Stimulated activated CD4-positive, alpha-beta T cell treated with anti-CD3 and anti-CD28 coated beads, Interleukin-4, amount 100 ng/mL, for 24 hours (primary cell): Measurements from ENCODE around the gene SYNJ1.
"Not testable (repeated sequence)": the region's sequence is repeated elsewhere in the genome, so short reads cannot be mapped to it uniquely, and the experiment has no call there.

Experiments used
- DNase-seq: peaks from one replicate; pipeline ENCODE4 v3.0.0-alpha.2; 2020

The SYNJ1 gene

GRCh38 chr21:32727687-32728455 is at the start of gene SYNJ1:
Gene SYNJ1 (minus strand): TSS chr21:32728013. CDS start chr21:32726895, 1,118 bp downstream.
- DNase-seq, result peak; percentile 93

- DNase-seq, result no peak
Measured at GRCh38 chr21:32777269-32777668, 49.5 kb upstream of the SYNJ1 start.

- no peak for DNase-seq
Measured at GRCh38 chr21:32776743-32777142, 48.9 kb upstream of the SYNJ1 start.

- DNase-seq, result not testable (repeated sequence)
Measured at GRCh38 chr21:32773048-32773344, 45.2 kb upstream of the SYNJ1 start.

GRCh38 chr21:32772281-32773047 is 44.7 kb upstream of the SYNJ1 start:
- peak; percentile 80 for DNase-seq

GRCh38 chr21:32770871-32771523 is 43.2 kb upstream of the SYNJ1 start:
- DNase-seq, result peak; percentile 39

- DNase-seq, result no peak
Measured at GRCh38 chr21:32768530-32768929, 40.7 kb upstream of the SYNJ1 start.

- DNase-seq, result no peak
Measured at GRCh38 chr21:32765058-32765457, 37.2 kb upstream of the SYNJ1 start.

GRCh38 chr21:32764186-32764585 is 36.4 kb upstream of the SYNJ1 start:
- DNase-seq, result no peak

GRCh38 chr21:32757804-32758203 is 30.0 kb upstream of the SYNJ1 start:
- no peak for DNase-seq

GRCh38 chr21:32756096-32756495 is 28.3 kb upstream of the SYNJ1 start:
- DNase-seq, result no peak

GRCh38 chr21:32753818-32754585 is 26.2 kb upstream of the SYNJ1 start:
- no peak for DNase-seq

- DNase-seq, result no peak
Measured at GRCh38 chr21:32750405-32750804, 22.6 kb upstream of the SYNJ1 start.

- DNase-seq, result no peak
Measured at GRCh38 chr21:32749662-32750061, 21.8 kb upstream of the SYNJ1 start.

GRCh38 chr21:32748529-32748928 is 20.7 kb upstream of the SYNJ1 start:
- DNase-seq, result no peak

GRCh38 chr21:32747396-32747795 is 19.6 kb upstream of the SYNJ1 start:
- DNase-seq, result no peak

GRCh38 chr21:32746711-32747110 is 18.9 kb upstream of the SYNJ1 start:
- not testable (repeated sequence) for DNase-seq

- no peak for DNase-seq
Measured at GRCh38 chr21:32742396-32742795, 14.6 kb upstream of the SYNJ1 start.

GRCh38 chr21:32741336-32741735 is 13.5 kb upstream of the SYNJ1 start:
- DNase-seq, result no peak

- DNase-seq, result no peak
Measured at GRCh38 chr21:32739946-32740345, 12.1 kb upstream of the SYNJ1 start.

GRCh38 chr21:32736083-32736482 is 8.3 kb upstream of the SYNJ1 start:
- DNase-seq, result not testable (repeated sequence)

- DNase-seq, result peak; percentile 19
Measured at GRCh38 chr21:32735524-32735923, 7.7 kb upstream of the SYNJ1 start.

- no peak for DNase-seq
Measured at GRCh38 chr21:32733990-32734613, 6.3 kb upstream of the SYNJ1 start.
